Measurements from ENCODE around the gene NFE2L3.

GRCh38 chr7:26136831-26137230 is 15.2 kb upstream of the NFE2L3 start:
- TF ChIP-seq, protein P1, sequence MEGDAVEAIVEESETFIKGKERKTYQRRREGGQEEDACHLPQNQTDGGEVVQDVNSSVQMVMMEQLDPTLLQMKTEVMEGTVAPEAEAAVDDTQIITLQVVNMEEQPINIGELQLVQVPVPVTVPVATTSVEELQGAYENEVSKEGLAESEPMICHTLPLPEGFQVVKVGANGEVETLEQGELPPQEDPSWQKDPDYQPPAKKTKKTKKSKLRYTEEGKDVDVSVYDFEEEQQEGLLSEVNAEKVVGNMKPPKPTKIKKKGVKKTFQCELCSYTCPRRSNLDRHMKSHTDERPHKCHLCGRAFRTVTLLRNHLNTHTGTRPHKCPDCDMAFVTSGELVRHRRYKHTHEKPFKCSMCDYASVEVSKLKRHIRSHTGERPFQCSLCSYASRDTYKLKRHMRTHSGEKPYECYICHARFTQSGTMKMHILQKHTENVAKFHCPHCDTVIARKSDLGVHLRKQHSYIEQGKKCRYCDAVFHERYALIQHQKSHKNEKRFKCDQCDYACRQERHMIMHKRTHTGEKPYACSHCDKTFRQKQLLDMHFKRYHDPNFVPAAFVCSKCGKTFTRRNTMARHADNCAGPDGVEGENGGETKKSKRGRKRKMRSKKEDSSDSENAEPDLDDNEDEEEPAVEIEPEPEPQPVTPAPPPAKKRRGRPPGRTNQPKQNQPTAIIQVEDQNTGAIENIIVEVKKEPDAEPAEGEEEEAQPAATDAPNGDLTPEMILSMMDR (IDR thresholded peaks at IDR 0.05; ENCODE audit: insufficient read depth, low read depth, low read length): no peak
- TF ChIP-seq EZH2 (IDR thresholded peaks at IDR 0.05; ENCODE audit: insufficient read depth, low read length): no peak
